Mesodermal cell (in vitro differentiated cells): Measurements from ENCODE around the gene STK32B.

Experiments
- H3K27ac ChIP-seq: 2 replicates; pipeline ENCODE4 v1.7.0; 2013; ENCODE audit warnings: mild to moderate bottlenecking, low read depth, low read length, moderate library complexity; ENCODE audit not compliant: severe bottlenecking
- H3K36me3 ChIP-seq: 2 replicates; pipeline ENCODE4 v1.7.1; 2013; ENCODE audit warnings: mild to moderate bottlenecking, low read length, moderate library complexity; ENCODE audit not compliant: control insufficient read depth, insufficient read depth
- H3K4me1 ChIP-seq: one replicate; pipeline ENCODE4 v1.7.1; 2013; ENCODE audit warnings: mild to moderate bottlenecking, low read length; ENCODE audit not compliant: insufficient read depth, control insufficient read depth, poor library complexity, severe bottlenecking
- H3K4me3 ChIP-seq: 2 replicates; pipeline ENCODE4 v1.7.0; 2013; ENCODE audit warnings: low read length, control low read depth, mild to moderate bottlenecking; ENCODE audit not compliant: insufficient read depth, poor library complexity, severe bottlenecking; ENCODE audit errors: extremely low read depth
- H3K9me3 ChIP-seq: 2 replicates; pipeline ENCODE4 v1.7.1; 2013; ENCODE audit warnings: mild to moderate bottlenecking, low read length, moderate library complexity; ENCODE audit not compliant: control insufficient read depth
- WGBS, 2 experiments: methylation state at CpG; one replicate each; pipeline ENCODE4 v1.1.5; 2013; ENCODE audit warnings: missing lambda C conversion rate in 2 of 2; ENCODE audit not compliant: insufficient coverage in 2 of 2; 5-methylcytosine and 5-hydroxymethylcytosine counted together

Gene STK32B

DNA sequence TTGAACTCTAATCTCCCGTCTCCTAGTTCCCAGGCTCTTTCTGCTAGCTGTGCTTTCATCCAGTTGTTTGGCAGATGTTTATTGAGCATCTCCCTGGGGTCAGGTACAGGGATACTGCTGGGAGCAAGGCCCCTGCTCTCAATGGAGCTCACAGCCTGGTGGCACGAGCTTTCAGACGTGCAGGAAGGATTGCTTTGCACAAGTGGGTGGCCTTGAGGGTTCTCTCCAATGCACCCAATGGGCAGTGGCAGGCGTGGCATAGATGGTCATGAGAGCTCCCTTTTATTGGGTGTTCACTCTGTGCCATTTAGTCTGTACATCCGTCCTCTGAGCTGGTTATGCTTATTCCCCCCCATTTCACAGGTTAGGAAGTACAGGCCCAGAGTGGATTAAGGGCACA, 421.8 kb downstream of the STK32B start:
- H3K27ac ChIP-seq = no peak overlapping the region
- no peaks in the 10 kb centered on the region for H3K4me1 ChIP-seq
- WGBS, 2 experiments = 80 to 85% methylated on average over 4 to 5 of the region's 5 CpGs
- H3K4me3 ChIP-seq = no peak overlapping the region
- no peaks in the 10 kb centered on the region for H3K36me3 ChIP-seq
- no peaks in the 10 kb centered on the region for H3K9me3 ChIP-seq

DNA sequence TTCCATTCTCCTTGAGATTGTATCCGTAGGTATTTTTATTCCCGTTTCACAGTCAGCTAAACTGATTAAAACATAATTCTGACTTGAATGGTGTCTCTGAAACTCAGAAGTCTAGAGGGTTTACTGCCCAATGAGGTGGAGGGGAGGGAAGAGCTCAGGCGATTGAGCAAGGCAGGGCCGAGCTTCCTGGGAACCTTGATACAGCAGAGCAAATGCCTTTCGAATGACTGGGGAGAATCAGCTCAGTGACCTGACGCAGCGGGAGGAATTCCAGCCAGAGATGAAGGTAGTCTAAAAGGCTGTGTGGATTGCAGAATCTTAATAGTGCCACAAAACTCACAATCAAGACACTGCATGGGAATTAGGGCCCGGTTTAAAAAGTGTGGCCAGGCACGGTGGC, 423.5 kb downstream of the STK32B start:
- no peak overlapping the region for H3K27ac ChIP-seq
- 84 to 93% methylated on average over 5 to 6 of the region's 9 CpGs for WGBS, 2 experiments
- no peaks in the 10 kb centered on the region for H3K9me3 ChIP-seq
- no peak overlapping the region for H3K4me3 ChIP-seq
- no peaks in the 10 kb centered on the region for H3K36me3 ChIP-seq
- no peaks in the 10 kb centered on the region for H3K4me1 ChIP-seq

DNA sequence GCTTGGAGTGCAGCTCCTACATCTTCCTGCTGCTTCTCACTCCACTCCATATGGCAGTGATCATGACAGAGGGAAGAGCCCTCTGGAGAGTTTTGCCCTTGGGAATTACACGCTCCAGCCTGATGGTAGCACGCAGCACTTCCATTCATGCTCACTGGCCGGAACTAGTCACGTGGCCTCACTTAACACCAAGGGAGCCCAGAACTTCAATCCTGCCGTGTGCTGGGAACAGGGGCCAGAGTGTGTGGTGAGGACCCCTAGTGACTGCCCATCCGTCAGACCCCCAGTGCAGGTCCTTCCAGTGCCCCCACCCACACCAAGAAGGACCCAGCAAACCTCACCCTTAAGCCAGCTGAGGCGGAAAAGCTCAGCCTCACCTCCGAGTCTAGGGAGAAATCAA, 426.3 kb downstream of the STK32B start:
- no peaks in the 10 kb centered on the region for H3K4me1 ChIP-seq
- no peaks in the 10 kb centered on the region for H3K9me3 ChIP-seq
- no peak overlapping the region for H3K27ac ChIP-seq
- no peaks in the 10 kb centered on the region for H3K36me3 ChIP-seq
- 85 to 89% methylated on average over 5 of the region's 8 CpGs for WGBS, 2 experiments
- no peak overlapping the region for H3K4me3 ChIP-seq

DNA sequence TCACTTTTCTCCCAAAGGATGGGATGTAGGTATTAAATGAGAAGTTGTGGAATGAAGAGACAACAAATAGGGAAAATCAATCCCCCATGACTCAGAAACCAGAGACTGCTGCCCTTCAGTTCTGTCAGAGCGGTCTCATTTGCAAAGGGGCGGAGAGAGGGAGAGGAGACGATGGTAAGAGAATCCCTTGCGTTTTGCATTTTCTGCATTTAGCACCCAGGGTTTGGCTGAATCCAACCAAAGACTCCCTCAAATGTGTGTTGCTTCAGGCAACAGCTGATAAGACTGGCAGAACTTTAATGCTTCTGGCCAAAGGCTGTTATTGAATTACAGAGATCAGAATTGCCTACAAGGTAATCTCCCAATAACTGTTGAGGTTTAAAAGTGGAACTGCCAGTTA, 426.9 kb downstream of the STK32B start:
- H3K9me3 ChIP-seq = no peaks in the 10 kb centered on the region
- H3K4me3 ChIP-seq = no peak overlapping the region
- H3K4me1 ChIP-seq = no peaks in the 10 kb centered on the region
- no peaks in the 10 kb centered on the region for H3K36me3 ChIP-seq
- WGBS, 2 experiments = 17 to 54% methylated on average over 1 to 4 of the region's 4 CpGs
- H3K27ac ChIP-seq = no peak overlapping the region

DNA sequence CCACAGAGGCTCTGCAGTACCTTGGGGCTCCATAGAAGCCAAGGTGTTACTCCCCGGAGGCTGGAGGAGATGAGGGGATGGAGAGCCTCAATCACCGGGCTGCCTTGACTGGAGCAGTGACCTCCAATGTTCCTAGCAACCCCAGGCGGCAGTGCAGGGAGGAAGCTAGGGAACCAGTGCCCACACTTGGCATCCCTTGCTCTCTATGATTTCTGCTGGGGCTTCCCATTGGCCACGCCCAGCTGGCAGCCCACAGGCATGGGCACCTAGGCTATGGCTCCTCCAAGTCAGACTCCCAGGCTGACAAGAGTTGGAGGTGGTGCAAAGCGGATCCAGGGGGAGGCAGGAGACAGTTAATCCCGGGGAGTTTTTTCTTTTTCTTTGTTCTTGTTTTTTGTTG, 427.4 kb downstream of the STK32B start:
- WGBS, 2 experiments = 84 to 98% methylated on average over 4 to 5 of the region's 6 CpGs
- Histone ChIP-seq H3K27ac (no peak overlapping the region), H3K4me1 (no peaks in the 10 kb centered on the region), H3K4me3 (no peak overlapping the region), H3K36me3 (no peaks in the 10 kb centered on the region), H3K9me3 (no peaks in the 10 kb centered on the region)

DNA sequence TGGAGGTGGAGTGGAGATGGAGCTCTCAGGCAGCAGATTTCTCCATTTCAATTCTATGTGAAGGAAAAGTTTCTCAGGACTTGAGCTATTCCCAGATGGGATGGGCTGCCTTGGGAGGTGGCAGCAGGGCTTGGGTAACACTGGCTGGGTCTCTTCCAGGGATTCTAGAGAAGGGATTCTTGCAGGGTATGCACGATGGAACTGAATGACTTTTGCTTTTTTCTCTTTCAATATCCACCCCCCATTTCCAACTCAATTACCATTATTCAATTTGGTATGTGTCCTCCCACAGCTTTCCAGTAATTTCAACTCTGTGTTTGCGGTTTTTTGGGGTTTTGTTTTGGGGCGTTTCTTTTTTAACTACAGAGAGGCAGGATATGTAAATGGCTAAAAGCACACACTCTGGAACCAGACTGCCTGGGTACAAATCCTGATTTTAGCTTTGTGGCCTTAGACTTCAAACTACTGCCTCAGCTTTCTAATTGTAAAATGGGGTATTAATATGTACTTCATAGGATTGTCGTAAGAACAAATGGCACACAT, 428.3 kb downstream of the STK32B start:
- Histone ChIP-seq H3K4me1 (no peaks in the 10 kb centered on the region), H3K9me3 (no peaks in the 10 kb centered on the region), H3K27ac (no peak overlapping the region), H3K36me3 (no peaks in the 10 kb centered on the region), H3K4me3 (no peak overlapping the region)
- WGBS, 2 experiments = 60% methylated on average over 1 of the region's 4 CpGs; no CpG with 5 or more reads in 1 of the 2 experiments

DNA sequence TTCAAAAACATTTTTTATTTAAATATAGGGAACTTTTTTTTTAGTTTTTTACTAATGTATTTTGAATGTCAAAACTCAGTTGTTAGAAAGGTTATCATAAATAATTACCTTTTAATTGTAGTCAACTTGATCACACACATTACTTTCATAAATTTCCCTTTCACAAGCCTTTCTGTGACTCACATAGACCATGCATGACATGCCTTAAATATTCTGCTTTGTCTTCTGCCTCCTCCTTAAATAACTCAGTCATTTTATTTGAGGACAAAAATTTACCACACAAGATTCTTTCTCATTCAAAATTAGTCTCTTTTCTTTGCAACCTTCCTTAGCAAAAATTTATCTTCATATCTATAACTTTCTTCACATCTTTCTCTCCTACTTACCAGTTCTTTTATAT, 437.1 kb downstream of the STK32B start:
- Histone ChIP-seq H3K36me3 (no peaks in the 10 kb centered on the region), H3K27ac (no peak overlapping the region), H3K4me1 (no peaks in the 10 kb centered on the region), H3K4me3 (no peak overlapping the region), H3K9me3 (no peaks in the 10 kb centered on the region)

DNA sequence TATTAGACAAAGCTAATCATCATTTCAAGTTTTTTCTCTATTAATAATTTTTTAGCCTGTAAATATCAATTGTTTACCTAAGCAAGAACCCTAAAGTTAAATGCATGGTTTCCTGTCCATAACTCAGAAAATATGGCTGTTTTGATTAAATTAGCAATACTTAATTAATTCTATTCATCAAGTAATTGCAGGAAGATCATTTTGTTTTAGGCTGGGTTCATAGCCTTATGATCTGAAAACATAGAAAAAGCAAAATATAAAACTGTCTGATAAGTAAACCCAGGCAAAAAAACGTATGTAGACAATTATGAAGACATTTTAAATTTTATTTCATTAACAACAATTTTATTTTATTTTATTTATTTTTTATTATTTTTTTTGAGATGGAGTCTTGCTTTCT, 438.0 kb downstream of the STK32B start:
- no peaks in the 10 kb centered on the region for H3K36me3 ChIP-seq

DNA sequence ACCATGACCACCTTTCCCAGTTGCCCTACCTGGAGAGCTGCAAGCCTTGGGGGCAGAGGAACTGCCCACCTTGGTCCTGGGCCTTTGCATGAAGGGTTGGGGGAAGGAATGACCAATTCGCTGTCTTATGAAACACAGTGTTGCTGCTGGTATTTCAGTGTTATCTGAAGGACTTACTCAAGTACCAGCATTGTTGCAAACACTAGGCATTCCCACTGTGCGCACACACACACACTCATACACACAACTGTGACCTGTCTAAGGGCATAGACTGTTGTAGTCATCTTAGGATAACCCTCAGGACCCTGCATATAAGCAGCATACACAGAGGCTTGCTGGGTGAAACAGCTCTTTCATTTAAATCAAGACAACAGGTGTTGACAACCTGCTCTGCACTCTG, 446.2 kb downstream of the STK32B start:
- no peaks in the 10 kb centered on the region for H3K36me3 ChIP-seq
- H3K27ac ChIP-seq = no peak overlapping the region
- H3K4me3 ChIP-seq = no peak overlapping the region
- H3K9me3 ChIP-seq = no peaks in the 10 kb centered on the region
- 100% methylated on average over 1 of the region's 2 CpGs; no CpG with 5 or more reads in 1 of the 2 experiments for WGBS, 2 experiments
- H3K4me1 ChIP-seq = no peaks in the 10 kb centered on the region

More for the DNA sequence above, 438.0 kb downstream of the STK32B start:
- no peaks in the 10 kb centered on the region for H3K9me3 ChIP-seq
- WGBS, 2 experiments = no CpG with 5 or more reads among the region's 1 CpG
- no peaks in the 10 kb centered on the region for H3K4me1 ChIP-seq
- no peak overlapping the region for H3K4me3 ChIP-seq
- no peak overlapping the region for H3K27ac ChIP-seq

DNA sequence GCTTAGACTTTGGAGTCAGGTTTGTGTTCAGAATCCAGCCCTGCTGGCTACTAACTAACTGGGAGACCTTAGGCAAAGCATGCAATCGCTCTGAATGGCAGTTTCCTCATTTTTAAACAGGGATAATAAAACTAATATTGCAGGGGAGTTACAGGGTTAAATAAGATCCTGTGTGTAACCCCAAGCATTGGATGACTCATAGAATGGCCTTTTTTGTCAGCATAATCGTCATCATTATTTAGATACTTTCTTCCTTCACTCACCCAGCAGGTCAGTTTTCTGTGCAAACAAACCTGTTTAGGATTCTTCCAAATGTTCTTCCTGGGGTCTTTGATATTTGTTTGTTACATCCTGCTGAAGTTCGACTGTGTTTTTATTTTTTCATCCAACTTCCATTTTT, 448.9 kb downstream of the STK32B start:
- Histone ChIP-seq H3K4me1 (no peaks in the 10 kb centered on the region), H3K4me3 (no peak overlapping the region), H3K36me3 (no peaks in the 10 kb centered on the region), H3K9me3 (no peaks in the 10 kb centered on the region), H3K27ac (no peak overlapping the region)
- WGBS, 2 experiments = 80 to 100% methylated on average over 1 of the region's 3 CpGs

DNA sequence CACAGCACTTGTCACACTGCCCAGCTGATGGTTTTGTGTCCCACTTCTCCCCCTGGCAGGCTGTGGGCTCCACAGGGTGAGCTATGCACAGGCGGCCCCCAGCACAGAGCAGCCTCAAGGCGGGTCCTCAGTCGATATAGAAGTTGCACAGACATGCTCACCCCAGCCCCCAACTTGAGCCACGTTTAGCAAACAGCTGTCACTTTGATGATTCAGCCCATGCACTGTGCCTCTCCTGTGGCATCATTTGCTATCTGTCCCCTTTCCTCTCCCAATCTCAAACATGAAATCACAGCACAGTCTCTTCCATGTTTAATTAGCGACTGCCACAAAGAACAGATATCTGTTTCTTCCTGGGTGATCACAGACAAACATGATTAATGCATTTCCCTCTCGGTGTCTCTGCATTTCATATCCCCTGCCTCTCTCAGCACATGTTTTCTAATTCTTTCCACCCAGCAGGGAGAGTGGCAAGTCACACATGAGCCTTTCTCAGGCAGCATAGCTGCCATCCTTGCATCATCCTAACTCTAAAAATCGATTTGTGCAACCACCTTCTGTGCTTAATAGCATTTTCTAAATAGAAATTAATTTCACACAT, 452.2 kb downstream of the STK32B start:
- Histone ChIP-seq H3K27ac (no peak overlapping the region), H3K36me3 (no peaks in the 10 kb centered on the region), H3K4me3 (no peak overlapping the region), H3K9me3 (no peaks in the 10 kb centered on the region), H3K4me1 (no peaks in the 10 kb centered on the region)
- 77 to 86% methylated on average over 3 to 6 of the region's 7 CpGs for WGBS, 2 experiments
